ENCODE measurements around the gene LIMS2.

DNA sequence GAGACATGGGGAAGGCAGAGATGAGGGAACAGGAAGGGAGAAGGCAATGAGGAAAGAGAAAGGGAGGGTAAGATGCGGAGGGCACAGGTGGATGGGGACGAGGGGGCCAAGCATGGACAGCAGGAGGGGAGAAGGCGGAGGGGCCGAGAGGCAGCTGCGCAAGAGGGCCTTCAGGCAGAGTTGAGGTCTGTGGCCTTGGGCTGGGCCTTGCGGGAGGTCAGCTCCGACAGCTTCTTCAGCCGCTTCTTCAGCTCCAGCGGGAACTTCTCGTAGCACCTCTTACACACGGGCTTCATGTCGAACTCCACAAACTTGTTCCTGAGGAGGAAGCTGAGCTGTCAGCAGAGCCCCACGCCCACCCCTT lies 36.2 kb downstream of the LIMS2 start:
- TF ChIP-seq CTCF (IDR thresholded peaks at IDR 0.05; ENCODE audit: low read depth, low read length) (no peak), MYC (IDR thresholded peaks at IDR 0.05; ENCODE audit: low read depth, low read length) (no peak), POLR2A (IDR thresholded peaks at IDR 0.05; ENCODE audit: extremely low read depth, insufficient read length) (no peak)

All from NB4 (cell line).